Osteocyte (in vitro differentiated cells): ENCODE data around the gene C4orf50. TPM values are rescaled to one million over a fixed set of nuclear protein-coding genes. Genes with fewer than 3 reads are reported as not detected.

ENCODE experiments used
- DNase-seq: peaks from one replicate; pipeline ENCODE4 v3.0.0; 2021; ENCODE audit warnings: mixed read lengths; ENCODE audit not compliant: unreplicated experiment; ENCODE audit errors: extremely low spot score
- H3K27ac Mint-ChIP-seq: one replicate; pipeline ENCODE4 v1.8.0; 2021; ENCODE audit warnings: mild to moderate bottlenecking, mixed read lengths; ENCODE audit not compliant: unreplicated experiment
- H3K27me3 Mint-ChIP-seq: one replicate; pipeline ENCODE4 v1.8.0; 2021; ENCODE audit warnings: mixed read lengths; ENCODE audit not compliant: unreplicated experiment
- H3K36me3 Mint-ChIP-seq: one replicate; pipeline ENCODE4 v1.8.0; 2021; ENCODE audit warnings: mixed read lengths; ENCODE audit not compliant: unreplicated experiment
- H3K4me1 Mint-ChIP-seq: one replicate; pipeline ENCODE4 v1.8.0; 2021; ENCODE audit warnings: mixed read lengths; ENCODE audit not compliant: unreplicated experiment
- H3K4me3 Mint-ChIP-seq: one replicate; pipeline ENCODE4 v1.8.0; 2021; ENCODE audit warnings: mild to moderate bottlenecking, moderate library complexity, mixed read lengths; ENCODE audit not compliant: unreplicated experiment
- H3K9me3 Mint-ChIP-seq: one replicate; pipeline ENCODE4 v1.8.0; 2021; ENCODE audit warnings: mixed read lengths; ENCODE audit not compliant: unreplicated experiment
- total RNA-seq: library from RNA; stranded (reverse); gene quantifications from 2 replicates; pipeline ENCODE4 v1.2.1, GENCODE V29; 2021
- TF ChIP-seq, protein P1 (sequence below): fragments of 200-600 bp; sonication (generic); IDR thresholded peaks from 2 replicates; pipeline ENCODE4 v1.5.0; 2021; ENCODE audit warnings: antibody characterized with exemption, mild to moderate bottlenecking, moderate library complexity

C4orf50 gene
- total RNA-seq, 1 donor from 2014 or later, result not detected

GRCh38 chr4:5984843-5985242 lies 33.4 kb downstream of the C4orf50 start:
- Mint-ChIP-seq H3K4me3 (no peak overlapping the region), H3K4me1 (no peaks in the 10 kb centered on the region), H3K36me3 (no peaks in the 10 kb centered on the region), H3K27me3 (peaks cover 20% of the 10 kb centered on the region), H3K27ac (no peak overlapping the region), H3K9me3 (peaks cover 17% of the 10 kb centered on the region)
- TF ChIP-seq, protein P1, sequence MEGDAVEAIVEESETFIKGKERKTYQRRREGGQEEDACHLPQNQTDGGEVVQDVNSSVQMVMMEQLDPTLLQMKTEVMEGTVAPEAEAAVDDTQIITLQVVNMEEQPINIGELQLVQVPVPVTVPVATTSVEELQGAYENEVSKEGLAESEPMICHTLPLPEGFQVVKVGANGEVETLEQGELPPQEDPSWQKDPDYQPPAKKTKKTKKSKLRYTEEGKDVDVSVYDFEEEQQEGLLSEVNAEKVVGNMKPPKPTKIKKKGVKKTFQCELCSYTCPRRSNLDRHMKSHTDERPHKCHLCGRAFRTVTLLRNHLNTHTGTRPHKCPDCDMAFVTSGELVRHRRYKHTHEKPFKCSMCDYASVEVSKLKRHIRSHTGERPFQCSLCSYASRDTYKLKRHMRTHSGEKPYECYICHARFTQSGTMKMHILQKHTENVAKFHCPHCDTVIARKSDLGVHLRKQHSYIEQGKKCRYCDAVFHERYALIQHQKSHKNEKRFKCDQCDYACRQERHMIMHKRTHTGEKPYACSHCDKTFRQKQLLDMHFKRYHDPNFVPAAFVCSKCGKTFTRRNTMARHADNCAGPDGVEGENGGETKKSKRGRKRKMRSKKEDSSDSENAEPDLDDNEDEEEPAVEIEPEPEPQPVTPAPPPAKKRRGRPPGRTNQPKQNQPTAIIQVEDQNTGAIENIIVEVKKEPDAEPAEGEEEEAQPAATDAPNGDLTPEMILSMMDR, result no peak
- no peak for DNase-seq

- DNase-seq, result no peak
These were observed 35.9 kb downstream of the C4orf50 start for GRCh38 chr4:5982156-5982973.

DNA sequence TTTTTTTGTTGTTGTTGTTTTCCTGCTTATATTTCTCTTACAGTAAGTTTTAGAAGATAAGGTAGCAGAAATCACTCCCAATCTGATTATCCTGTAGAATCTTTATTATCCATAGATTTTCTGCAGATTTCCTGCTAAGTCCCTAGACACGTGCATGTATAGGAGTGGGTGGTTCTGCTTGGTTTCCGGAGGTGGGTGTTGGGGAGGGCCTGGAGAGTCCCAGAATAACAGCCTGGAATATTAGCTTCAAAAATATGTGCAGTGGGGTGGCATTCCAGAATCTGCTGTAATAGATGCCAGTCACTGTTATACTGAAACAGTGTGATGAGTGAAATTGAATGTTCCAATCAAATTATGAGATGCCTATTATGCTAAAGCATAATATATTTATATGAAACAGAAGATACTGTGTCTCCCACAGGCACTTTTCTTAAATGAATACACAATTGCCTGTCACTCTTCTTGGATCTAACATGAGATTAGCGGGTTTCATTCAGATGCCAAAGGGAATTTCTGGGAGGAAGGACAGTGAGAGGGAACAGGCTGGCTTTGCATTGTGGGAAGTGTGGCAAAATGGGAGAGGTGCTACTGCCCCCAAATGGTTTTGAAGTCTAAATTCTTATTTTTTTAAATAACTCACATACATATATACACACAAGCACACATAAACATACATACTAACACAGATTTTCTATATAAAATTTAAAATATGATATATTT lies 37.6 kb downstream of the C4orf50 start:
- Mint-ChIP-seq H3K4me3 (no peak overlapping the region), H3K27me3 (peaks cover 35% of the 10 kb centered on the region), H3K27ac (no peak overlapping the region), H3K9me3 (peaks cover 17% of the 10 kb centered on the region), H3K4me1 (no peaks in the 10 kb centered on the region), H3K36me3 (no peaks in the 10 kb centered on the region)
- DNase-seq, result no peak
- TF ChIP-seq, protein P1, result no peak

More at GRCh38 chr4:5982156-5982973, 35.9 kb downstream of the C4orf50 start:
- H3K4me3 Mint-ChIP-seq, result no peak overlapping the region
- H3K9me3 Mint-ChIP-seq, result peaks cover 17% of the 10 kb centered on the region
- H3K27ac Mint-ChIP-seq, result no peak overlapping the region
- H3K27me3 Mint-ChIP-seq, result peaks cover 25% of the 10 kb centered on the region
- no peaks in the 10 kb centered on the region for H3K4me1 Mint-ChIP-seq
- H3K36me3 Mint-ChIP-seq, result no peaks in the 10 kb centered on the region
- TF ChIP-seq, protein P1, result no peak

DNA sequence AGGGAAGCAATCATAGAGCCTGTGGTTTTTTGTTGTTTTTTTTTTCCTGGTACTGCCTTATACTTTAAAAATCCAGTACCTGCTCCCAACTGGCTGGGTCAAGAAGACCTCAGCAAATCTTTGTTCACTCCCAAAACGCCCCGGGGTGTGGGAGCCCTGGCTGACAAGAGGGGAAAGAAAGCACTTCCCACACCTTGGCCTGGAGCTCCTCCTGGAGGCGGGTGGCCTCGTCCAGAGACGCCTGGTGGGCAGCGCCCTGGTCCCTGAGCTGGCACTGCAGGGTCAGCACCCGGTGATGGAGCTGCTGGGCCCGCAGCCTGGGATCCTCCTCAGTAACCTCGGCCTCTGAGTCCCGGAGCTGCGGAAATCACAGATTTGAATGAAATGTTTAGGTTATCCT lies 38.2 kb downstream of the C4orf50 start:
- H3K9me3 Mint-ChIP-seq, result peaks cover 16% of the 10 kb centered on the region
- H3K36me3 Mint-ChIP-seq, result no peaks in the 10 kb centered on the region
- no peaks in the 10 kb centered on the region for H3K4me1 Mint-ChIP-seq
- DNase-seq, result no peak
- peaks cover 39% of the 10 kb centered on the region for H3K27me3 Mint-ChIP-seq
- no peak overlapping the region for H3K4me3 Mint-ChIP-seq
- H3K27ac Mint-ChIP-seq, result no peak overlapping the region
- TF ChIP-seq, protein P1, result peak; percentile 39

GRCh38 chr4:5976921-5977320 lies 41.3 kb downstream of the C4orf50 start:
- no peaks in the 10 kb centered on the region for H3K9me3 Mint-ChIP-seq
- TF ChIP-seq, protein P1, result no peak
- no peak for DNase-seq
- no peak overlapping the region for H3K27ac Mint-ChIP-seq
- H3K27me3 Mint-ChIP-seq, result peaks cover 39% of the 10 kb centered on the region
- H3K36me3 Mint-ChIP-seq, result no peaks in the 10 kb centered on the region
- no peak overlapping the region for H3K4me3 Mint-ChIP-seq
- H3K4me1 Mint-ChIP-seq, result no peaks in the 10 kb centered on the region
